Testis (tissue), 3 donors: ENCODE results near the gene MORN4. TPM values are rescaled to one million over a fixed set of nuclear protein-coding genes. Genes with fewer than 3 reads are reported as not detected.

Experiments
- DNase-seq: peaks from one replicate; pipeline ENCODE4 v3.0.0-alpha.2; 2019
- H3K27ac ChIP-seq, 2 donors: fragments of 200-600 bp; sonication (generic); one replicate each; pipeline ENCODE4 v1.5.1; 2019
- H3K27me3 ChIP-seq: fragments of 200-600 bp; sonication (generic); one replicate; pipeline ENCODE4 v1.5.1; 2019
- H3K36me3 ChIP-seq: fragments of 200-600 bp; sonication (generic); one replicate; pipeline ENCODE4 v1.5.1; 2017; ENCODE audit warnings: low read depth; ENCODE audit errors: missing control alignments
- H3K4me1 ChIP-seq: fragments of 200-600 bp; sonication (generic); one replicate; pipeline ENCODE4 v1.5.1; 2019
- H3K4me3 ChIP-seq, 2 donors: fragments of 200-600 bp; sonication (generic); one replicate each; pipeline ENCODE4 v1.5.1; 2017 to 2019
- H3K9me3 ChIP-seq: fragments of 200-600 bp; sonication (generic); one replicate; pipeline ENCODE4 v1.5.1; 2017
- CTCF ChIP-seq, 3 experiments: fragments of 450-650 bp in 2 of 3; fragments of 200-600 bp in 1 of 3; sonication (generic) in 1 of 3; IDR thresholded peaks; one replicate each; pipeline ENCODE4 v1.5.1; 2016 to 2019; ENCODE audit warnings: antibody characterized with exemption in 3 of 3, mild to moderate bottlenecking in 2 of 3, moderate library complexity in 1 of 3
- POLR2A ChIP-seq: fragments of 450-650 bp; IDR thresholded peaks from one replicate; pipeline ENCODE4 v1.6.1; 2017; ENCODE audit warnings: antibody characterized with exemption, mild to moderate bottlenecking, moderate library complexity
- WGBS, 2 donors: methylation state at CpG; one replicate each; pipeline ENCODE4 v1.1.5; 2018; 5-methylcytosine and 5-hydroxymethylcytosine counted together
- intact Hi-C: fragments of 100-400 bp; cut with DNase I; formaldehyde crosslinking; loops from one replicate; pipeline ENCODE4 v1.15.1; 2023; ENCODE audit warnings: low total_unique reads
- polyA plus RNA-seq: library from polyadenylated mRNA; stranded (reverse); fragments of 350-450 nt; fragmentation: Illumina TruSeq; extraction: RNeasy Lipid Tissue Mini Kit (QIAGEN cat#74804); gene quantifications from one replicate; pipeline ENCODE4 v1.2.3, GENCODE V29; 2014; ENCODE audit warnings: low read depth, low replicate concordance; ENCODE audit not compliant: insufficient read depth
- total RNA-seq, 2 donors: library from RNA; depleted of rRNA; stranded (reverse); fragments of >200 nt; gene quantifications; one replicate each; pipeline ENCODE4 v1.2.3, GENCODE V29; 2016

MORN4 gene
- total and polyA plus RNA-seq, 3 donors from 2014 or later: 7.1 to 23.3 (median 7.5) TPM

GRCh38 chr10:97575127-97575668 lies 58.1 kb downstream of the MORN4 start:
- H3K27ac ChIP-seq: no peak overlapping the region
- intact Hi-C loops: loop anchor here (5.0 kb wide), 1 partner anchor 37 kb away; no protein-coding TSS in a partner anchor

GRCh38 chr10:97574374-97575126 lies 58.8 kb downstream of the MORN4 start:
- TF ChIP-seq CTCF (IDR thresholded peaks at IDR 0.05) (no peak), POLR2A (no peak)
- H3K36me3 ChIP-seq: no peaks in the 10 kb centered on the region
- no peak overlapping the region for H3K27ac ChIP-seq
- 53 to 58% methylated on average over 4 of the region's 4 CpGs for WGBS, 2 donors
- no peaks in the 10 kb centered on the region for H3K27me3 ChIP-seq
- peaks cover 3% of the 10 kb centered on the region for H3K4me1 ChIP-seq
- no peak overlapping the region for H3K4me3 ChIP-seq
- H3K9me3 ChIP-seq: no peaks in the 10 kb centered on the region
- intact Hi-C loops: loop anchor here (5.0 kb wide), 1 partner anchor 38 kb away; no protein-coding TSS in a partner anchor
- DNase-seq: peak; percentile 48

More at GRCh38 chr10:97575127-97575668, 58.1 kb downstream of the MORN4 start:
- Histone ChIP-seq H3K4me3 (no peak overlapping the region), H3K9me3 (no peaks in the 10 kb centered on the region), H3K27me3 (no peaks in the 10 kb centered on the region), H3K4me1 (peaks cover 3% of the 10 kb centered on the region), H3K36me3 (no peaks in the 10 kb centered on the region)
- no peak for TF ChIP-seq CTCF (IDR thresholded peaks at IDR 0.05)
- TF ChIP-seq POLR2A: no peak
- no peak for DNase-seq
- 87 to 89% methylated on average over 6 of the region's 6 CpGs for WGBS, 2 donors

- 47 to 48% methylated on average over 2 of the region's 2 CpGs for WGBS, 2 donors
- Histone ChIP-seq H3K36me3 (no peaks in the 10 kb centered on the region), H3K27me3 (no peaks in the 10 kb centered on the region), H3K4me1 (peaks cover 3% of the 10 kb centered on the region), H3K9me3 (no peaks in the 10 kb centered on the region), H3K27ac (no peak overlapping the region), H3K4me3 (no peak overlapping the region)
- TF ChIP-seq POLR2A (no peak), CTCF (IDR thresholded peaks at IDR 0.05) (no peak)
- DNase-seq: no peak
- intact Hi-C loops: no loop called here
Measured at GRCh38 chr10:97573672-97574071, 59.6 kb downstream of the MORN4 start.

DNA sequence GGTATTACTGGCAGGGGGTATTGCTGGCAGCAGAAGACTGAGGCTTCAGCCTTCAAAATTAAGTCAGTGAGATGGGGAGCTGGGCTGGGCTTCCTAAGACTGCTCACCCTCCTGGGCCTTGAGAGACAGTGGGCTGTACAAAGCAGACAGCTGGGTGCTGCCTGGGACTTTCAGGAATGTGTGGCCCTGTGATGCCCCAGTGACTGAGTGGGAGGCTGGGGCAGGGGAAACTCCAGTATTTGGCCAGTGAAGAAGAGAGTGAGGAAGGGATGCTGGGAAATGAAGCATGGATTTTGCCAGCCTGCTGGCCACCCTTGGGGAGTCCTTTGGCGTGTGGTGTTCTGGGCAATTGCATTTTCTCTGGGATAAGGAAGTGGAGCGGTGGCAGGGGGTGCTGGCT lies 60.3 kb downstream of the MORN4 start:
- H3K27ac ChIP-seq: no peak overlapping the region
- TF ChIP-seq CTCF (IDR thresholded peaks at IDR 0.05): no peak
- TF ChIP-seq POLR2A: no peak
- H3K4me3 ChIP-seq: no peak overlapping the region
- 94% methylated on average over 2 of the region's 2 CpGs; no CpG with 5 or more reads in 1 of the 2 donors for WGBS, 2 donors
- peaks cover 3% of the 10 kb centered on the region for H3K4me1 ChIP-seq
- no peaks in the 10 kb centered on the region for H3K36me3 ChIP-seq
- H3K9me3 ChIP-seq: no peaks in the 10 kb centered on the region
- no peak for DNase-seq
- intact Hi-C loops: no loop called here
- H3K27me3 ChIP-seq: no peaks in the 10 kb centered on the region
